Prostate gland (tissue), 2 donors: Measurements from ENCODE around the gene MFAP2. TPM values are rescaled to one million over a fixed set of nuclear protein-coding genes. Genes with fewer than 3 reads are reported as not detected.
"Not testable (repeated sequence)": the region's sequence is repeated elsewhere in the genome, so short reads cannot be mapped to it uniquely, and the experiment has no call there.

Experiments used
- DNase-seq: peaks from one replicate; pipeline ENCODE4 v3.0.0-alpha.2; 2019; ENCODE audit warnings: low spot score
- H3K27ac ChIP-seq, 2 donors: fragments of 200-600 bp; sonication (generic); 2 replicates each; pipeline ENCODE4 v1.5.1; 2017 to 2019
- H3K27me3 ChIP-seq: fragments of 200-600 bp; sonication (generic); replicated peaks from 2 replicates; pipeline ENCODE4 v1.5.1; 2019; ENCODE audit not compliant: insufficient read depth
- H3K36me3 ChIP-seq, 2 donors: fragments of 200-600 bp; sonication (generic); 1 replicate in 1 of 2; 2 replicates in 1 of 2; pipeline versions ENCODE4 v1.5.1 to v1.8.1; 2017 to 2019
- H3K4me1 ChIP-seq: fragments of 200-600 bp; sonication (generic); replicated peaks from 2 replicates; pipeline ENCODE4 v1.5.1; 2019
- H3K4me3 ChIP-seq, 2 donors: fragments of 200-600 bp; sonication (generic); 2 replicates each; pipeline ENCODE4 v1.5.1; 2017 to 2019
- H3K9me3 ChIP-seq: fragments of 200-600 bp; sonication (generic); 2 replicates; pipeline ENCODE4 v1.5.1; 2017
- POLR2A ChIP-seq: fragments of 450-650 bp; IDR thresholded peaks from one replicate; pipeline ENCODE4 v1.6.1; 2016; ENCODE audit warnings: antibody characterized with exemption, mild to moderate bottlenecking
- POLR2AphosphoS5 ChIP-seq: sonication (generic); formaldehyde crosslinking; IDR thresholded peaks from one replicate; pipeline ENCODE4 v1.6.1; 2017; ENCODE audit warnings: antibody characterized with exemption
- WGBS: methylation state at CpG from one replicate; pipeline ENCODE4 v1.1.5; 2018; 5-methylcytosine and 5-hydroxymethylcytosine counted together
- intact Hi-C: fragments of 100-400 bp; cut with DNase I; formaldehyde crosslinking; loops from one replicate; pipeline ENCODE4 v1.14.2; 2022
- total RNA-seq, 2 donors: library from RNA; depleted of rRNA; stranded (reverse); fragments of >200 nt; gene quantifications; one replicate each; pipeline ENCODE4 v1.1.0, GENCODE V29; 2016
- TF ChIP-seq, protein P1 (sequence below), 4 experiments: fragments of 200-600 bp in 2 of 4; fragments of 450-650 bp in 2 of 4; sonication (generic) in 2 of 4; IDR thresholded peaks; 1 replicate in 3 of 4; 2 replicates in 1 of 4; pipeline ENCODE4 v1.5.1; 2016 to 2019; ENCODE audit warnings: antibody characterized with exemption in 4 of 4, mild to moderate bottlenecking in 2 of 4, moderate library complexity in 2 of 4

The MFAP2 gene
- total RNA-seq, 2 donors from 2014 or later, result 6.3 to 31.0 TPM

- no peak for DNase-seq
- no peaks in the 10 kb centered on the region for H3K27me3 ChIP-seq
- H3K27ac ChIP-seq, result no peak overlapping the region
- TF ChIP-seq POLR2A, result no peak
- TF ChIP-seq, protein P1, sequence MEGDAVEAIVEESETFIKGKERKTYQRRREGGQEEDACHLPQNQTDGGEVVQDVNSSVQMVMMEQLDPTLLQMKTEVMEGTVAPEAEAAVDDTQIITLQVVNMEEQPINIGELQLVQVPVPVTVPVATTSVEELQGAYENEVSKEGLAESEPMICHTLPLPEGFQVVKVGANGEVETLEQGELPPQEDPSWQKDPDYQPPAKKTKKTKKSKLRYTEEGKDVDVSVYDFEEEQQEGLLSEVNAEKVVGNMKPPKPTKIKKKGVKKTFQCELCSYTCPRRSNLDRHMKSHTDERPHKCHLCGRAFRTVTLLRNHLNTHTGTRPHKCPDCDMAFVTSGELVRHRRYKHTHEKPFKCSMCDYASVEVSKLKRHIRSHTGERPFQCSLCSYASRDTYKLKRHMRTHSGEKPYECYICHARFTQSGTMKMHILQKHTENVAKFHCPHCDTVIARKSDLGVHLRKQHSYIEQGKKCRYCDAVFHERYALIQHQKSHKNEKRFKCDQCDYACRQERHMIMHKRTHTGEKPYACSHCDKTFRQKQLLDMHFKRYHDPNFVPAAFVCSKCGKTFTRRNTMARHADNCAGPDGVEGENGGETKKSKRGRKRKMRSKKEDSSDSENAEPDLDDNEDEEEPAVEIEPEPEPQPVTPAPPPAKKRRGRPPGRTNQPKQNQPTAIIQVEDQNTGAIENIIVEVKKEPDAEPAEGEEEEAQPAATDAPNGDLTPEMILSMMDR (IDR thresholded peaks at IDR 0.05), result no peak
- H3K4me3 ChIP-seq, result no peak overlapping the region
- H3K9me3 ChIP-seq, result no peaks in the 10 kb centered on the region
- no peaks in the 10 kb centered on the region for H3K36me3 ChIP-seq
- intact Hi-C loops, result no loop called here
- WGBS, result 64% methylated on average over 51 of the region's 51 CpGs
- no peaks in the 10 kb centered on the region for H3K4me1 ChIP-seq
Measured at GRCh38 chr1:16938351-16939321, 41.8 kb downstream of the MFAP2 start.

DNA sequence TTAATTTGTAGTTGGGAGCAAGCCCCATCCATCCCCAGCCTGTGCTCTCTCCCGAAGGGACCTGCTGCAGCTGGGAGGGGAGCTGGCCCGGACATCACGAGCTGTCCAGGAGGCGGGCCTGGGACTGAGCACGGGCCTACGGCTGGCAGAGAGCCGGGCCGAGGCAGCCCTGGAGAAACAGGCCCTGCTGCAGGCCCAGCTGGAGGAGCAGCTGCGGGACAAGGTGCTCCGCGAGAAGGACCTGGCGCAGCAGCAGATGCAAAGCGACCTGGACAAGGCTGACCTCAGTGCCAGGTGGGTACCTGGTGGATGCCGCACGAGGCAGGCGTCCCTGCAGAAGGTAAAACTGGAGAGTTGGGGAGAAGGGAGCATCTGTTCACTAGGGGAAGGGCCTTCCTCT is 43.8 kb downstream of the MFAP2 start:
- H3K4me3 ChIP-seq, H3K4me1 ChIP-seq, H3K27ac ChIP-seq, H3K27me3 ChIP-seq, H3K36me3 ChIP-seq, intact Hi-C loops, DNase-seq, H3K9me3 ChIP-seq: not testable (repeated sequence)
- WGBS, result 84% methylated on average over 16 of the region's 16 CpGs

DNA sequence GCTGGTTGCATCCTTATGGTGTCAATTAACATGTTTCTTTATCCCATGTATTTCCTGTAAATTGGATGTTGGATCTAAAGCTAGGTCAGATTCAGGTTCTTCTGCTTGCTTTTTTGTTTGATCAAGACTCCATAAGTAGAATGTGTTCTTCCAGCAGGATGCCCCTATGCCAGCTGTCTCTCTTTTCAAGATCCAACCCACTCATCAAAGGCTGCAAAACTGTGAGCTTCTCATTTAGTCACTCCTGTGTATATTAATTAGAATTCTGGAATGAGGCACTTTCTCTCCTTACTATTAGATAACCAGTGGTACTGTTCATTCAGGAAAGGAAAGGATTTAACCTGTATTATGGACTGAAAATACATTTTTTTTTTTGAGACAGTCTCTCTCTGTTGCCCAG is 46.5 kb downstream of the MFAP2 start:
- intact Hi-C loops, H3K27me3 ChIP-seq, H3K27ac ChIP-seq, H3K36me3 ChIP-seq, H3K9me3 ChIP-seq, H3K4me1 ChIP-seq, H3K4me3 ChIP-seq, DNase-seq: not testable (repeated sequence)

- 83% methylated on average over 18 of the region's 18 CpGs for WGBS
- H3K9me3 ChIP-seq, H3K27me3 ChIP-seq, intact Hi-C loops, H3K4me3 ChIP-seq, H3K27ac ChIP-seq, DNase-seq, H3K4me1 ChIP-seq, H3K36me3 ChIP-seq: not testable (repeated sequence)
Measured at GRCh38 chr1:16931206-16931934, 49.0 kb downstream of the MFAP2 start.

- H3K4me1 ChIP-seq, DNase-seq, H3K36me3 ChIP-seq, intact Hi-C loops, H3K9me3 ChIP-seq, H3K4me3 ChIP-seq, H3K27me3 ChIP-seq, H3K27ac ChIP-seq: not testable (repeated sequence)
- WGBS, result 79% methylated on average over 24 of the region's 24 CpGs
Measured at GRCh38 chr1:16929146-16930041, 51.0 kb downstream of the MFAP2 start.

DNA sequence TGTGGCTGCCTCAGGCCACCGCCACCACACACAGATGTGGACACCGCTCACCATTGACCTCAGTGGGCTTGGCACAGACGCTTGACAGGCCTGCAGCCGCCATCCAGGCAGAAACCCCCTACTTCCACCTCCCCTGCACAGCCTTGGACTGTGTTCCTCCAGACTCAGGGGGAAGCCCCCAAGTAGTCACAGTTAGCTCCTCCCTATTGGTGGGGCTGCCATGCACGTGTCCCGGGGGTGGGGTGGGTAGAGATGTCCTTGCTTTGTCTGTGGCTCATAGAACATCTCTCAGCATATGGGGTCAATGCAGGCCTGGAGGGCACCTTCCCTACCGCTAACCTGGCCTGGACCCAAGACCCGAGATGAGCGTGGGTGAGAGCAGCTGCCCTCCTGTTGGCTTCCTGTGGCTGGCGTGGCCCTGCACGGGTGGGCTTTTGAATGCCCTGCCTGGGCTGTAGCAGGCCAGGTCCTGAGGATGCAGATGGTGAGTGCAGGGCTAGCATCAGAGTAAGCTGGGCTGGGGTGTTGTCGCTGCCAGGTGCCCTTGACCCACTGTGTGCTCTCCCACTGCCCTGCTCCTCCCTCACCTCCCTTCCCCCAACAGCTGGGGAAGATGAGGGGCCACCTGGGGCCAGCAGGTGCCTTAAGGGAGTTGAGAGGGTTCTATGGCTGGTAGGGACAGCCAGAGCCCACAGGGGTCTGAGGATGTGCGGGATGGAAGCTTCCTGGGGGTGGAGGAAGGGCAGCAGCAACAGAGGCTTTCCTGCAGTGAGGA is 52.5 kb downstream of the MFAP2 start:
- Histone ChIP-seq H3K27ac (no peak overlapping the region), H3K4me1 (no peaks in the 10 kb centered on the region), H3K9me3 (no peaks in the 10 kb centered on the region), H3K27me3 (no peaks in the 10 kb centered on the region), H3K4me3 (no peak overlapping the region), H3K36me3 (no peaks in the 10 kb centered on the region)
- intact Hi-C loops, result no loop called here
- WGBS, result 88% methylated on average over 13 of the region's 13 CpGs
- TF ChIP-seq POLR2AphosphoS5 (no peak), POLR2A (no peak)
- TF ChIP-seq, protein P1 (IDR thresholded peaks at IDR 0.05), result no peak
- no peak for DNase-seq
